Measurements from ENCODE around the gene PRAMEF33.
"Not testable (repeated sequence)": the region's sequence is repeated elsewhere in the genome, so short reads cannot be mapped to it uniquely, and the experiment has no call there.

The PRAMEF33 gene

GRCh38 chr1:13356774-13357173, 53.4 kb downstream of the PRAMEF33 start:
- H3K4me1 Mint-ChIP-seq (ENCODE audit: low read depth); H3K27me3 Mint-ChIP-seq (ENCODE audit: low read depth); H3K9me3 Mint-ChIP-seq; H3K27ac Mint-ChIP-seq; H3K4me3 Mint-ChIP-seq; H3K36me3 Mint-ChIP-seq (ENCODE audit: low read depth): not testable (repeated sequence)
- peak; percentile 3 for DNase-seq (ENCODE audit: low spot score)

Data from T-helper 2 cell treated with Interferon-gamma antibody and Interleukin-4, amounts not matched to agents 5 μg/mL and 100 μg/mL, for 36 hours (primary cell).